Activated naive CD8-positive, alpha-beta T cell treated with anti-CD3 and anti-CD28 coated beads, Interleukin-2, amount 50 U/mL, for 16 hours (primary cell): Measurements from ENCODE around the gene TMEM247.

Experiments
- DNase-seq: peaks from one replicate; pipeline ENCODE4 v3.0.0-alpha.2; 2020; ENCODE audit warnings: low read depth, low spot score

TMEM247 gene

GRCh38 chr2:46479265-46479664, at the start of gene TMEM247:
TMEM247 (plus strand) TSS chr2:46479565.
- no peak for DNase-seq

- no peak for DNase-seq
Observed at GRCh38 chr2:46430413-46430812, 49.0 kb upstream of the TMEM247 start.

- no peak for DNase-seq
Observed at GRCh38 chr2:46430992-46431391, 48.4 kb upstream of the TMEM247 start.

- no peak for DNase-seq
Observed at GRCh38 chr2:46431481-46432235, 47.7 kb upstream of the TMEM247 start.

- DNase-seq: no peak
Observed at GRCh38 chr2:46434851-46435273, 44.5 kb upstream of the TMEM247 start.

- no peak for DNase-seq
Observed at GRCh38 chr2:46435353-46435752, 44.0 kb upstream of the TMEM247 start.

GRCh38 chr2:46435796-46436360, 43.5 kb upstream of the TMEM247 start:
- no peak for DNase-seq

- DNase-seq: no peak
Observed at GRCh38 chr2:46436800-46437199, 42.6 kb upstream of the TMEM247 start.

GRCh38 chr2:46438102-46438501, 41.3 kb upstream of the TMEM247 start:
- DNase-seq: no peak

GRCh38 chr2:46438794-46439193, 40.6 kb upstream of the TMEM247 start:
- no peak for DNase-seq

- no peak for DNase-seq
Observed at GRCh38 chr2:46439582-46439981, 39.8 kb upstream of the TMEM247 start.

- no peak for DNase-seq
Observed at GRCh38 chr2:46441838-46442712, 37.3 kb upstream of the TMEM247 start.

- DNase-seq: no peak
Observed at GRCh38 chr2:46444732-46445131, 34.6 kb upstream of the TMEM247 start.

- DNase-seq: no peak
Observed at GRCh38 chr2:46445556-46445955, 33.8 kb upstream of the TMEM247 start.

GRCh38 chr2:46446871-46447568, 32.3 kb upstream of the TMEM247 start:
- DNase-seq: no peak

- DNase-seq: no peak
Observed at GRCh38 chr2:46447649-46448048, 31.7 kb upstream of the TMEM247 start.

- DNase-seq: no peak
Observed at GRCh38 chr2:46448111-46448510, 31.3 kb upstream of the TMEM247 start.

GRCh38 chr2:46448641-46449040, 30.7 kb upstream of the TMEM247 start:
- DNase-seq: no peak

- no peak for DNase-seq
Observed at GRCh38 chr2:46449700-46450099, 29.7 kb upstream of the TMEM247 start.

GRCh38 chr2:46451131-46451711, 28.1 kb upstream of the TMEM247 start:
- DNase-seq: no peak

- DNase-seq: no peak
Observed at GRCh38 chr2:46456789-46457188, 22.6 kb upstream of the TMEM247 start.
